Measurements from ENCODE around the gene CEMIP.

GRCh38 chr15:80934761-80935221, 155.6 kb downstream of the CEMIP start:
- TF ChIP-seq, protein P1, sequence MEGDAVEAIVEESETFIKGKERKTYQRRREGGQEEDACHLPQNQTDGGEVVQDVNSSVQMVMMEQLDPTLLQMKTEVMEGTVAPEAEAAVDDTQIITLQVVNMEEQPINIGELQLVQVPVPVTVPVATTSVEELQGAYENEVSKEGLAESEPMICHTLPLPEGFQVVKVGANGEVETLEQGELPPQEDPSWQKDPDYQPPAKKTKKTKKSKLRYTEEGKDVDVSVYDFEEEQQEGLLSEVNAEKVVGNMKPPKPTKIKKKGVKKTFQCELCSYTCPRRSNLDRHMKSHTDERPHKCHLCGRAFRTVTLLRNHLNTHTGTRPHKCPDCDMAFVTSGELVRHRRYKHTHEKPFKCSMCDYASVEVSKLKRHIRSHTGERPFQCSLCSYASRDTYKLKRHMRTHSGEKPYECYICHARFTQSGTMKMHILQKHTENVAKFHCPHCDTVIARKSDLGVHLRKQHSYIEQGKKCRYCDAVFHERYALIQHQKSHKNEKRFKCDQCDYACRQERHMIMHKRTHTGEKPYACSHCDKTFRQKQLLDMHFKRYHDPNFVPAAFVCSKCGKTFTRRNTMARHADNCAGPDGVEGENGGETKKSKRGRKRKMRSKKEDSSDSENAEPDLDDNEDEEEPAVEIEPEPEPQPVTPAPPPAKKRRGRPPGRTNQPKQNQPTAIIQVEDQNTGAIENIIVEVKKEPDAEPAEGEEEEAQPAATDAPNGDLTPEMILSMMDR (IDR thresholded peaks at IDR 0.05) = no peak
- no peak for TF ChIP-seq POLR2A (IDR thresholded peaks at IDR 0.05)
- TF ChIP-seq POLR2AphosphoS5 (IDR thresholded peaks at IDR 0.05) = no peak
